Mesenchymal stem cell (in vitro differentiated cells and primary cell): ENCODE measurements around the gene PPM1D.
"Not testable (repeated sequence)": the region's sequence is repeated elsewhere in the genome, so short reads cannot be mapped to it uniquely, and the experiment has no call there.

Experiments
- DNase-seq: peaks from one replicate; pipeline ENCODE4 v3.0.0-alpha.2; 2013
- H2AFZ ChIP-seq: one replicate; pipeline ENCODE4 v1.6.1; 2013; ENCODE audit warnings: low read depth, mild to moderate bottlenecking, control low read depth, inconsistent platforms, low read length, moderate library complexity
- H2AK5ac ChIP-seq: 2 replicates; pipeline ENCODE4 v1.6.1; 2013; ENCODE audit warnings: low read length, moderate library complexity, mild to moderate bottlenecking, inconsistent platforms; ENCODE audit not compliant: severe bottlenecking
- H2BK120ac ChIP-seq: one replicate; pipeline ENCODE4 v1.6.1; 2013; ENCODE audit warnings: low read depth, mild to moderate bottlenecking, inconsistent platforms, low read length, moderate library complexity
- H2BK12ac ChIP-seq, 2 experiments: one replicate each; pipeline ENCODE4 v1.6.1; 2013; ENCODE audit warnings: inconsistent platforms in 2 of 2, low read length in 2 of 2, mild to moderate bottlenecking in 2 of 2, moderate library complexity in 2 of 2, control low read depth in 1 of 2
- H2BK15ac ChIP-seq: one replicate; pipeline ENCODE4 v1.6.1; 2013; ENCODE audit warnings: mild to moderate bottlenecking, low read depth, inconsistent platforms; ENCODE audit not compliant: poor library complexity, severe bottlenecking
- H2BK5ac ChIP-seq: 2 replicates; pipeline ENCODE4 v1.6.1; 2013; ENCODE audit warnings: low read depth, mild to moderate bottlenecking, low read length, control low read depth, inconsistent platforms; ENCODE audit not compliant: poor library complexity, severe bottlenecking
- H3K14ac ChIP-seq, 2 experiments: one replicate each; pipeline ENCODE4 v1.6.1; 2013; ENCODE audit warnings: inconsistent platforms in 2 of 2, low read length in 2 of 2, control low read depth in 1 of 2, mild to moderate bottlenecking in 1 of 2, moderate library complexity in 1 of 2
- H3K18ac ChIP-seq, 2 experiments: one replicate each; pipeline ENCODE4 v1.6.1; 2013; ENCODE audit warnings: inconsistent platforms in 2 of 2, low read length in 2 of 2, control low read depth in 1 of 2, low read depth in 1 of 2, mild to moderate bottlenecking in 1 of 2
- H3K23ac ChIP-seq, 2 experiments: one replicate each; pipeline ENCODE4 v1.6.1; 2013; ENCODE audit warnings: inconsistent platforms in 2 of 2, low read length in 2 of 2, mild to moderate bottlenecking in 2 of 2, moderate library complexity in 2 of 2, control low read depth in 1 of 2
- H3K27ac ChIP-seq: 2 replicates; pipeline ENCODE4 v1.5.1; 2013; ENCODE audit warnings: mild to moderate bottlenecking, moderate library complexity, low read length, control low read depth, inconsistent platforms; ENCODE audit not compliant: poor library complexity, severe bottlenecking
- H3K27me3 ChIP-seq, 2 experiments: 2 replicates each; pipeline versions ENCODE4 v1.6.1 to v1.7.0; 2013; ENCODE audit warnings: low read length in 2 of 2, mild to moderate bottlenecking in 2 of 2, moderate library complexity in 2 of 2, control low read depth in 1 of 2, inconsistent platforms in 1 of 2; ENCODE audit not compliant: control insufficient read depth in 1 of 2, insufficient read depth in 1 of 2
- H3K36me3 ChIP-seq, 2 experiments: 2 replicates each; pipeline versions ENCODE4 v1.6.1 to v1.7.0; 2013; ENCODE audit warnings: low read length in 2 of 2, control low read depth in 1 of 2, inconsistent platforms in 1 of 2, low read depth in 1 of 2, mild to moderate bottlenecking in 1 of 2; ENCODE audit not compliant: insufficient read depth in 2 of 2, control insufficient read depth in 1 of 2
- H3K4ac ChIP-seq, 2 experiments: one replicate each; pipeline ENCODE4 v1.6.1; 2013; ENCODE audit warnings: inconsistent platforms in 2 of 2, low read length in 2 of 2, mild to moderate bottlenecking in 2 of 2, moderate library complexity in 2 of 2, control low read depth in 1 of 2, low read depth in 1 of 2
- H3K4me1 ChIP-seq: 2 replicates; pipeline ENCODE4 v1.6.1; 2013; ENCODE audit warnings: low read depth, low read length, control low read depth; ENCODE audit not compliant: control insufficient read depth, insufficient read depth
- H3K4me2 ChIP-seq: 2 replicates; pipeline ENCODE4 v1.6.1; 2013; ENCODE audit warnings: low read length, mild to moderate bottlenecking, inconsistent platforms; ENCODE audit not compliant: poor library complexity, severe bottlenecking
- H3K4me3 ChIP-seq, 2 experiments: 2 replicates each; pipeline versions ENCODE4 v1.5.1 to v1.7.0; 2013; ENCODE audit warnings: low read length in 2 of 2, mild to moderate bottlenecking in 2 of 2, control low read depth in 1 of 2, low read depth in 1 of 2; ENCODE audit not compliant: insufficient read depth in 1 of 2
- H3K79me1 ChIP-seq: replicated peaks from 2 replicates; pipeline ENCODE4 v1.6.1; 2013; ENCODE audit warnings: mild to moderate bottlenecking, control low read depth, low read length, inconsistent platforms; ENCODE audit not compliant: poor library complexity, severe bottlenecking
- H3K9ac ChIP-seq: 2 replicates; pipeline ENCODE4 v1.7.0; 2013; ENCODE audit warnings: mild to moderate bottlenecking, low read length, moderate library complexity
- H3K9me3 ChIP-seq: 2 replicates; pipeline ENCODE4 v1.7.0; 2013; ENCODE audit warnings: mild to moderate bottlenecking, low read length; ENCODE audit not compliant: control insufficient read depth
- H4K8ac ChIP-seq: one replicate; pipeline ENCODE4 v1.6.1; 2013; ENCODE audit warnings: inconsistent platforms, mild to moderate bottlenecking, low read length, moderate library complexity
- H4K91ac ChIP-seq: one replicate; pipeline ENCODE4 v1.6.1; 2013; ENCODE audit warnings: mild to moderate bottlenecking, low read length, inconsistent platforms
- WGBS: methylation state at CpG from one replicate; pipeline ENCODE4 v1.1.7; 2013; ENCODE audit warnings: mixed read lengths; 5-methylcytosine and 5-hydroxymethylcytosine counted together

The PPM1D gene

DNA sequence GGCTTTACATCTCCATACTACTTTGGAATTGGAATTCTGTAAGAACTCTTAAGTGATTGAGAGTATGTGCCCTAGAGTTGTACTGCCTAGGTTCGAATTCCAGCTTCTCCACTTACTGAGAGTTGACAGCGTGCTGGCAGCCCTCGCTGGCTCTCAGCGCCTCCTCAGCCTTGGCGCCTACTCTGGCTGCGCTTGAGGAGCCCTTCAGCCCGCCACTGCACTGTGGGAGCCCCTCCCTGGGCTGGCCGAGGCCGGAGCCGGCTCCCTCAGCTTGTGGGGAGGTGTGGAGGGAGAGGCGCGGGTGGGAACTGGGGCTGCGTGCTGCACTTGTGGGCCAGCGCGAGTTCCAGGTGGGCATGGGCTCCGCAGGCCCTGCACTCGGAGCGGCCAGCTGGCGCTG, 13.3 kb downstream of the PPM1D start:
- no peaks in the 10 kb centered on the region for H3K9me3 ChIP-seq
- H3K4me3 ChIP-seq, result no peak overlapping the region
- H2BK5ac ChIP-seq, result no peak overlapping the region
- no peak for DNase-seq
- no peak overlapping the region for H3K9ac ChIP-seq
- no peaks in the 10 kb centered on the region for H3K27me3 ChIP-seq
- WGBS, result 99% methylated on average over 19 of the region's 19 CpGs
- H3K23ac ChIP-seq, result no peak overlapping the region
- H3K36me3 ChIP-seq, result peaks cover 5 to 10% of the 10 kb centered on the region in 2 experiments
- no peak overlapping the region for H3K4me2 ChIP-seq
- peaks cover 7% of the 10 kb centered on the region for H3K79me1 ChIP-seq
- peaks cover 14% of the 10 kb centered on the region for H3K4me1 ChIP-seq
- H4K8ac ChIP-seq, result no peak overlapping the region
- no peak overlapping the region for H2BK12ac ChIP-seq
- no peak overlapping the region for H2BK120ac ChIP-seq
- no peak overlapping the region for H2AK5ac ChIP-seq
- H3K4ac ChIP-seq, result no peak overlapping the region
- H4K91ac ChIP-seq, result no peak overlapping the region
- H3K27ac ChIP-seq, result no peak overlapping the region
- H2BK15ac ChIP-seq, result no peak overlapping the region
- peak overlapping the region in 1 of 2 experiments; percentile 60 for H3K14ac ChIP-seq
- no peak overlapping the region for H2AFZ ChIP-seq
- no peak overlapping the region for H3K18ac ChIP-seq

DNA sequence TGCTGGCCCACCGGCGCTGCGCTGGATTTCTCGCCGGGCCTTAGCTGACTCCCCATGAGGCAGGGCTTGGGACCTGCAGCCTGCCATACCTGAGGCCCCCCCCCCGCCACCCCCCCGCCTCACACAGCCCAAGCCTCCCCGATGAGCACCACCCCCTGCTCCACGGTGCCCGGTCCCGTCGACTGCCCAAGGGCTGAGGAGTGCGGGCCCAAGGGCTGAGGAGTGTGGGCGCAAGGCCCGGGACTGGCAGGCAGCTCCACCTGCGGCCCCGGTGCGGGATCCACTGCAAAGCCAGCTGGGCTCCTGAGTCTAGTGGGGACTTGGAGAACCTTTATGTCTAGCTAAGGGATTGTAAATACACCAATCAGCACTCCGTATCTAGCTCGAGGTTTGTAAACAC, 13.8 kb downstream of the PPM1D start:
- not testable (repeated sequence) for DNase-seq, H3K27ac ChIP-seq, H2AFZ ChIP-seq, H3K79me1 ChIP-seq, H3K14ac ChIP-seq, H3K18ac ChIP-seq, H3K9ac ChIP-seq, H4K8ac ChIP-seq, H3K23ac ChIP-seq, H3K27me3 ChIP-seq, H2AK5ac ChIP-seq, H2BK15ac ChIP-seq, H3K4me2 ChIP-seq, H4K91ac ChIP-seq, H2BK120ac ChIP-seq, H3K4ac ChIP-seq, H3K4me3 ChIP-seq, H2BK5ac ChIP-seq, H3K36me3 ChIP-seq, H3K9me3 ChIP-seq
- 94% methylated on average over 13 of the region's 20 CpGs for WGBS
- Histone ChIP-seq H2BK12ac (peak overlapping the region in 1 of 2 experiments; percentile 52), H3K4me1 (peaks cover 14% of the 10 kb centered on the region)

DNA sequence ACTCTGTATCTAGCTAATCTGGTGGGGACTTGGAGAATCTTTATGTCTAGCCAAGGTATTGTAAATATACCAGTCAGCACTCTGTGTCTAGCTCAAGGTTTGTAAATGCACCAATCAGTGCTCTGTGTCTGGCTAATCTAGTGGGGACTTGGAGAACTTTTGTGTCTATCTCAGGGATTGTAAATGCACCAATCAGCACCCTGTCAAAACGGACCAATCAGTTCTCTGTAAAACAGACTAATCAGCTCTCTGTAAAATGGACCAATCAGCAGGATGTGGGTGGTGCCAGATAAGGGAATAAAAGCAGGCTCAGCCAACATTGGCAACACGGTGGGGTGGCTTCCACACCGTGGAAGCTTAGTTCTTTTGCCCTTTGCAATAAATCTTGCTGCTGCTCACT, 14.3 kb downstream of the PPM1D start:
- H3K27me3 ChIP-seq, result not testable (repeated sequence)
- WGBS, result 95% methylated on average over 3 of the region's 3 CpGs

DNA sequence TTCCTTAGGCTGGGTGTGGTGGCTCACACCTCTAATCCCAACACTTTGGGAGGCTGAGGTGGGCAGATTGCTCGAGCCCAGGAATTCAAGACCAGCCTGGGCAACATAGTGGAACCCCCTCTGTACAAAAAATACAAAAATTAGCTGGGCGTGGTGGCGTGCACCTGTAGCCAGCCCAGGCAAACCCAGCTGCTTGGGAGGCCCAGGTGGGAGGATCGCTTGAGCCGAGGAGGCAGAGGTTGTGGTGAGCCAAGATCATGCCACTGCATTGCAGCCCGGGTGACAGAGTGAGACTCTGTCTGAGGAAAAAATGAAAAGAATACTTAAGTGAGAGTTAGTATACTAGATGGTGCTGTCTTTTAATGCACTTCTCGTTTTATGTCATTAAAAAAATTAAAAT, 15.1 kb downstream of the PPM1D start:
- Histone ChIP-seq H3K23ac (no peak overlapping the region), H3K36me3 (peaks cover 5 to 10% of the 10 kb centered on the region in 2 experiments), H3K27me3 (no peaks in the 10 kb centered on the region), H2BK120ac (no peak overlapping the region), H3K27ac (no peak overlapping the region), H3K9ac (no peak overlapping the region), H3K14ac (no peak overlapping the region), H2AK5ac (no peak overlapping the region), H3K79me1 (peaks cover 7% of the 10 kb centered on the region), H3K4me2 (no peak overlapping the region), H4K8ac (no peak overlapping the region), H2AFZ (no peak overlapping the region), H2BK5ac (no peak overlapping the region), H3K9me3 (no peaks in the 10 kb centered on the region), H3K4me1 (peaks cover 11% of the 10 kb centered on the region), H2BK15ac (no peak overlapping the region), H4K91ac (no peak overlapping the region), H3K4ac (no peak overlapping the region), H3K18ac (no peak overlapping the region), H2BK12ac (no peak overlapping the region), H3K4me3 (no peak overlapping the region)
- 94% methylated on average over 6 of the region's 7 CpGs for WGBS
- no peak for DNase-seq

More for the DNA sequence above, 14.3 kb downstream of the PPM1D start:
- not testable (repeated sequence) for H3K18ac ChIP-seq, H4K91ac ChIP-seq, H2BK120ac ChIP-seq, H2AFZ ChIP-seq, H3K9me3 ChIP-seq, H3K36me3 ChIP-seq, H3K4me2 ChIP-seq, H3K4me3 ChIP-seq, H3K23ac ChIP-seq, H3K79me1 ChIP-seq, H2BK12ac ChIP-seq, H3K9ac ChIP-seq, DNase-seq, H2BK15ac ChIP-seq, H4K8ac ChIP-seq, H3K27ac ChIP-seq, H3K4ac ChIP-seq, H2AK5ac ChIP-seq, H2BK5ac ChIP-seq, H3K14ac ChIP-seq
- H3K4me1 ChIP-seq, result peaks cover 14% of the 10 kb centered on the region
